Activated CD4-positive, alpha-beta T cell treated with anti-CD3 and anti-CD28 coated beads for 24 hours (primary cell): ENCODE results near the gene LMLN.
"Not testable (repeated sequence)": the region's sequence is repeated elsewhere in the genome, so short reads cannot be mapped to it uniquely, and the experiment has no call there.

Experiments used
- DNase-seq, 2 donors: peaks; one replicate each; pipeline ENCODE4 v3.0.0-alpha.2; 2020; ENCODE audit warnings: low read depth in 2 of 2

The LMLN gene, protein sequence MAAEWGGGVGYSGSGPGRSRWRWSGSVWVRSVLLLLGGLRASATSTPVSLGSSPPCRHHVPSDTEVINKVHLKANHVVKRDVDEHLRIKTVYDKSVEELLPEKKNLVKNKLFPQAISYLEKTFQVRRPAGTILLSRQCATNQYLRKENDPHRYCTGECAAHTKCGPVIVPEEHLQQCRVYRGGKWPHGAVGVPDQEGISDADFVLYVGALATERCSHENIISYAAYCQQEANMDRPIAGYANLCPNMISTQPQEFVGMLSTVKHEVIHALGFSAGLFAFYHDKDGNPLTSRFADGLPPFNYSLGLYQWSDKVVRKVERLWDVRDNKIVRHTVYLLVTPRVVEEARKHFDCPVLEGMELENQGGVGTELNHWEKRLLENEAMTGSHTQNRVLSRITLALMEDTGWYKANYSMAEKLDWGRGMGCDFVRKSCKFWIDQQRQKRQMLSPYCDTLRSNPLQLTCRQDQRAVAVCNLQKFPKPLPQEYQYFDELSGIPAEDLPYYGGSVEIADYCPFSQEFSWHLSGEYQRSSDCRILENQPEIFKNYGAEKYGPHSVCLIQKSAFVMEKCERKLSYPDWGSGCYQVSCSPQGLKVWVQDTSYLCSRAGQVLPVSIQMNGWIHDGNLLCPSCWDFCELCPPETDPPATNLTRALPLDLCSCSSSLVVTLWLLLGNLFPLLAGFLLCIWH

DNA sequence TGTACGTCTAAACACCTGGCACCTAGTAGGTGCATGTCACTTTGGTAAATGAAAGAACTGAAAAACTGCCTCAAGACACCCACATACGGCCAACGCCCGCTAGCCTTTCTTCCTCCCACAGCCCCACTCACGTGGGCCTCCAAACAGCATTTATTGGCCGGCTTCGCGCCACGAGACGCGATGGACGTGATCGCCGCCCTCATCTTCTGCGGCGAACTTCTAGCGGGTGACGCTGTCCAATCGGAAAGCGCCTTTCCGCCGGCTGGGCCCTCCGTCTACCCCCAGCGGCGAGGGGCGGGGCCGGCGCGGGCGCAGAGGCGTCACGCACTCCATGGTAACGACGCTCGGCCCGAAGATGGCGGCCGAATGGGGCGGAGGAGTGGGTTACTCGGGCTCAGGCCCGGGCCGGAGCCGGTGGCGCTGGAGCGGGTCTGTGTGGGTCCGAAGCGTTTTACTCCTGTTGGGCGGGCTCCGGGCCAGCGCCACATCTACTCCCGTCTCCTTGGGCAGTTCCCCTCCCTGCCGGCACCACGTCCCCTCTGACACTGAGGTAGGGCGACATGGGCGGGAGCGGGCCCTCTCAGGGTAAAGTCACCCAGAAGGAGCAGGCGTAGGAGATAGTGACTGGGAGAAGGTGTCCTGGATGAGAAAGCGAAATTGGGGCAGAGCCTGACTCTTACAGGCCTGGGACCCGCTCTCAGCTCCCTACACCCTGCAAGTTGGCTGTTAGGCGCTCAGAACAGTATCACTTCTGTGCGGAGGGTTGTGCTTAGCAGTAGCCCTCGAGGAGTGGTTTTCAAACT lies at the start of gene LMLN:
Gene LMLN, plus strand, starts transcription at position 327 of the 803 bp plus-strand sequence. Its CDS starts 29 bp downstream, at position 356.
- peak; percentile 90 for DNase-seq

DNA sequence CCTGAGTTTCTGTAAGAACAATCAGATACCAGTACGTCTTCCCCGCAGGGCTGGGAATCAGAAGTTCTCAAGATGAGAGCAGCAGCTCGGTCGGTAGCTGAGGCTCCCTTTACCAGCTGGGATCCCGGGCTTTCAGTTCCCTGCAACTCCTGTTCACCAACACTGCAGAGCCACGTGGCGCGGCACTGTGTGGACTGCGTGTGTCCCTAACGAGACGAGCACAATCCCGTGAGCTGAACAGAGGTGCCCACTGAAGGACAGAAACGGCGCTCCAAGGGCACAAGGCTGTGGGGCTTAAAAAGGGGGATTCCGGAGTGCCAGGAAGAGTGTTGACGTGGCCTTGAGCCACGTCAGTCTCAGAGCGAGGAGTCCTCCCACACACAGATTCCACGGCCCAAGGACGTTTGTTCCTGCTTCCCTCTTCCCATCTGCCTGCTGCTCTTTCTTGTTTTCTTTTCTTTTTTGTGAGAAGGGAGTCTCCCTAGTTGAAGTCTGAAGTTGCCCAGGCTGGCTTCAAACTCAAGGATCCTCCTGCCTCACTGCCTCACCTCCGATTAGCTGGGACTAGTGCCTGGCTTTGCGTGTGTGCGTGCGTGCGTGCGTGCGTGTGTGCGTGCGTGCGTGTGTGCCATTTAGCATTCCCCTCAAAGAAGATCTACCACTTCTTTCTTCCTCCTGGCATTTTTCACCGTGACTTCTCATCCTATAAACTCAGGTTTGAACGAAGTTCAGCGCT lies 47.1 kb upstream of the LMLN start:
- DNase-seq = no peak

DNA sequence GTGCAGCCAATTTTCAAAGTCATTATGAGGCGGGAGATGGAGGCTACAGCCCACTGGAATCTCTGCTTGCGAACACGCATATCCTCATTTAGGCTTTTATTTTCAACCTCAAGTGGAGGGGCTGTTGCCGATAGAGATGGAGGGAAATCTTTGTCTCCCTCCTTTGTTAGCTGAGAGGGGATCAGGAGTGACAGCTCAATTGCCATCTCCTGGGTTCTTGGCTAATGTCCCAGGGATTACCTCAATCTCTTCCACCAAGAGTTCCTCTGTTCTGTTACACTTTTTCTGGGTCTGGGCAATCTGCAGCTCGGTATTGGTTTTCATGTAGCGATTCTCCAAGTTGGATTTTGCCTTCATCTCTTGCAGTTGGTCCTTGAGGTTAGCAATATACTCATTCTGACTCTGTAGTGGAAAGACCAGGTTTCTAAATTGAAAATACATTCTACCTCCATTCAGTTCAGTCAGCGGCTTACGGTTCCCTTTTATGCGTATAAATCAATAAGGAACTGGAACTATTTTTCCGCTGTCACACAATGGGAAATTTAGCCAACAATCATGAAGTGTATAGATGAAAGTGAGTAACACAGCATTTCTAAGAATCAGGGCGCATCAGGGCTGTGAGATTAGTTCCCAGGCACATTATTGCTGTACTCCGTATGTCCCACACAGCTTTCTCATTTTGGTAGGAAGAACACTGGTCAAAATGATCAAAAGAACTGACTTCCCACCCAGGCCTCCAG lies 46.2 kb upstream of the LMLN start:
- no peak for DNase-seq

DNA sequence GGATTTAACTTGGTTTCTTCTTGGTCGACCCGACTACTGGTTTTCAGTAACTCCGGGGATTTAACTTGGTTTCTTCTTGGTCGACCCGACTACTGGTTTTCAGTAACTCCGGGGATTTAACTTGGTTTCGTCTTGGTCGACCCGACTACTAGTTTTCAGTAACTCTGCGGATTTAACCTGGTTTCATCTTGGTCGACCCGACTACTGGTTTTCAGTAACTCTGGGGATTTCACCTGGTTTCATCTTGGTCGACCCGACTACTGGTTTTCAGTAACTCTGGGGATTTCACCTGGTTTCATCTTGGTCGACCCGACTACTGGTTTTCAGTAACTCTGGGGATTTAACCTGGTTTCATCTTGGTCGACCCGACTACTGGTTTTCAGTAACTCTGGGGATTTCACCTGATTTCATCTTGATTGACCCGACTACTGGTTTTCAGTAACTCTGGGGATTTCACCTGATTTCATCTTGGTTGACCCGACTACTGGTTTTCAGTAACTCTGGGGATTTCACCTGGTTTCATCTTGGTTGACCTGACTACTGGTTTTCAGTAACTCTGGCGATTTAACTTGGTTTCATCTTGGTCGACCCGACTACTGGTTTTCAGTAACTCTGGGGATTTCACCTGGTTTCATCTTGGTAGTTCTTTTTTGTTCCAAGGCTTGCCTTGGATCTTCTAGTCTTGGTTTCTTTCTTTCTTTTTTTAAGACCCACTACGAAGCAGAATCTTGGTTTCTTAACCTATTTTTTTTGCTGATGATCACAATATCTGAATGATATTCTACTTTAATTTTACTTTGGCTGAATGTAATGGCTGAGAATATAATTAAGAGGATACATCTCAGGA lies 38.4 kb upstream of the LMLN start:
- not testable (repeated sequence) for DNase-seq

DNA sequence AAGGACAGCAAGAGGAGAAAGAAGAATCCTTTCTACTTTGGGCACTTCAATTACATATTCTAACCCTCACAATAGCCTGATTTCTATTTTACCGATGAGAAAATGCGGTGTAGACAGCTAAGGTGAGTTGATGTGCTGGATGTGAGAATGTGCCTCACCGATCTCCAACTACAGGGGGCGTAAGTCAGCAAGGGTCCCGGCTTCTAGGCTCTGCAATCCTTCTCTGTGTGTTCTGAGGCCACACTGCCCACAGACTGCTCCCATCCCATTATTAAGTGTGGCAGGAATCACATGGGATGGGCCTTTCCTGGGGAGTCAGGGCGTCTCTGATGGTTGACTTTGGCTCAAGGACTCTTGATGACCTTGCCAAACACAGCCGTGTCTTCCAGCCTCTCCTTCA lies 33.6 kb upstream of the LMLN start:
- no peak for DNase-seq

DNA sequence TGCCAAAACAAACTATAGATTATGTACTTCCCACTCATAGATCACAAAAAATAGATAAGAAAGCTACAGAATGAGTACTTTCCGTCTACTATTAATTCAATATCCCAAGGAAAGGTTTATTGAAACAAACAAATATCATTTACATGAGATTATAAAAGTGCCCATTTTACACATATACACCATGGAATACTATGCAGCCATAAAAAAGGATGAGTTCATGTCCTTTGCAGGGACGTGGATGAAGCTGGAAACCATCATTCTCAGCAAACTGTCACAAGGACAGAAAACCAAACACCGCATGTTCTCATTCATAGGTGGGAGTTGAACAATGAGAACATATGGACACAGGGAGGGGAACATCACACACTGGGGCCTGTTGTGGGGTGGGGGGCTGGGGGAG lies 32.4 kb upstream of the LMLN start:
- not testable (repeated sequence) for DNase-seq

DNA sequence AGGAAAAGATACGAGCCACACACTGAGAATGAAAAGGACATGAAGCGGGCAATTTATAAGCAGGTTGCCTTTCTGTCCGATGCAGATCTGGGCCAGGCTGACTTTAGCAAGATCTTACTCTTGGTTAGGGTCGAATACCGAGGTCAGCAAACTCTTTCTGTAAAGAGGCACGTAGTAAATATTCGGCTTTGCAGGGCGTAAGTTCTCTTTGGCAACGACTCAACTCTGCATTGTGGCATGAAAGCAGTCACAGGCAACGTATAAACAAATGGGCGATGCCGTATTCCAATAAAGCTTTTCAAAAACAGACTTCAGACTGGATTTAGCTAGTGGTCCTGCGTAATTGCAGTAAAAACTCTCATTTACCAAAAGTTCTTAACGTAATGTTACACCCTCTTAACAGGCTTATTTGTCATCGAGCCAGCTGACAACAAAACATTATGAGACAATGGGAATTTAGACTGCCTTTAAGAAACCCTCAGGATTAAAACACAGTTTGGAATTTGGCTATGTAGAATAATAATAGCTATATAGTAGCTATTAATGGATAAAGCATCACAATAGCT lies 23.1 kb upstream of the LMLN start:
- DNase-seq = no peak

DNA sequence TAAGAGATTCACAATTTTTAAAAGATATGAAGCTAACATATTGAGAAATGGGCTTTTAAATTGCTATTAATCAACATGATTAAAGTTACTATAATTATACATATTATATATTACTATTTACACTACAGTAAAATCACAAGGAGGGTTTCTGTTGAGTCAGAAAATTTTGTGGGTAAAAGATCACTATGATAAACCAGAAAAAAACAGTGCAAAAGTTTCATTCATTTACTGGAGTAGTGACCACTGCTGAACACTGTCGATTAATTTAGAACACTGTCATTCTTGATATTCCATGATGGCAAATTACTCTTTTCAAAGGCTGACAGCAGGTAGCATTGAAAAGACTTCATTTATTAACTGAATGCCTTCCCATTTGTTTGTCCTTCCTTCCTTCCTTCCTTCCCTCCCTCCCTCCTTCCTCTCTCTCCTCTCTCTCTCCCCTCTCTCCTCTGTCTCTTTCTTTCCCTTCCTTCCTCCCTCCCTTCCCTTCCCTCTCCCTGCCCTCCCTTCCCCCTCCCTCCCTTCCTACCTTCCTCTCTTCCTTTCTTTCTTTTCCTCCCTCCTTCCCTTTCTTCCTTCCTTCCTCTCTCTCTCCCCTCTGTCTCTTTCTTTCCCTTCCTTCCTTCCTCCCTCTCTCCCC lies 19.2 kb upstream of the LMLN start:
- DNase-seq = no peak

DNA sequence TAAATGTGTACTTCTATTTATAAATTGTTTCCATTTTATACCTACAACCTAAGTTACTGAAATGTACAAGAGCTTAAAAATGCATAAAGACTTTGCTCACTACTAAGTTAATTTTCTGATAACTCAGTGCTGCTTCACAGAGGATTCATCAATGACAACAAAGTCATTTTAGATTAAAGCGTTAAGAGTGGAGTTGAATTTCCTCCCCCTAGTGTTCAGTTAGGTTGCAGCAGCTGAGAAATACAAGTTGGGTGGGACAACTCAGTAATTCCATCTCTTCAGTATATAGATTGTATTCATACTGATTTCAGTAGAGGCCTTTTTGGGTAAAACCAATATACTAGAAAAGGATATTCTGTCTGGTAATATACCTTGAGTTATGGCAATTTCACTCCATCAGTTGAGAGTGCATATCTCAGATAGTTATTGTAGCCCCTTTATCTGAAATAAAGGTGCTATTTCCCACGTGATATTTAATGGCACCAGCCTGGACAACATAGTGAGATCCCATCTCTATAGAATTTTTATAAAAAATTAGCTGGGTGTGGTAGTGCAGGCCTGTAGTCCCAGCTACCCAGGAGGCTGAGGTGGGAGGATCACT lies 17.0 kb upstream of the LMLN start:
- no peak for DNase-seq

DNA sequence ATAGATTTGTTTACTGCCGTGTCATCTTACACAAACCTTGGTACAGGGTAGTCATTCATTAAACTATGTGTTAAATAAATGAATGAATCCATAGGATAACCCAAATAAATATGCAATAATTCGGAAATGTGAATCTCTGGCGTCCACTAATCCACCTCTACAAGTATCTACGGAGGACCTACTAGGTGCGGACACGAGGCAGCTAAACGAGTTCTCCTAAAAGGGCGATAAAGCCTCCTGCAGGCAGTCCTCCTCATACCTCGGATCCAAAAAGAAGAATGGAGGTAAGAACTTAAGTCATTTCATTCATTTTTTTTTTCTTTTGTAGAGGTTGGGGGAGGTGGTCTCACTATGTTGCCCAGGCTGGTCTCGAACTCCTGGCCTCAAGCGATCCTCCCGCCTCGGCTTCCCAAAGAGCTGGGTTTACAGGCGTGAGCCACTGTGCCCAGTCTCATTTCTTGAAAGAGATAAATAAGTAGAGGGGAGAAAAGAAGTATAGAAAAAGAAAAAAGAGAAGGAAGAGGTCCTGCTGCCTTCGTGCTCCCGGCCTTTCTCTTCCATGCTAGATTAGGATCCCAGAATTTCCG lies 10.7 kb upstream of the LMLN start:
- DNase-seq = no peak

DNA sequence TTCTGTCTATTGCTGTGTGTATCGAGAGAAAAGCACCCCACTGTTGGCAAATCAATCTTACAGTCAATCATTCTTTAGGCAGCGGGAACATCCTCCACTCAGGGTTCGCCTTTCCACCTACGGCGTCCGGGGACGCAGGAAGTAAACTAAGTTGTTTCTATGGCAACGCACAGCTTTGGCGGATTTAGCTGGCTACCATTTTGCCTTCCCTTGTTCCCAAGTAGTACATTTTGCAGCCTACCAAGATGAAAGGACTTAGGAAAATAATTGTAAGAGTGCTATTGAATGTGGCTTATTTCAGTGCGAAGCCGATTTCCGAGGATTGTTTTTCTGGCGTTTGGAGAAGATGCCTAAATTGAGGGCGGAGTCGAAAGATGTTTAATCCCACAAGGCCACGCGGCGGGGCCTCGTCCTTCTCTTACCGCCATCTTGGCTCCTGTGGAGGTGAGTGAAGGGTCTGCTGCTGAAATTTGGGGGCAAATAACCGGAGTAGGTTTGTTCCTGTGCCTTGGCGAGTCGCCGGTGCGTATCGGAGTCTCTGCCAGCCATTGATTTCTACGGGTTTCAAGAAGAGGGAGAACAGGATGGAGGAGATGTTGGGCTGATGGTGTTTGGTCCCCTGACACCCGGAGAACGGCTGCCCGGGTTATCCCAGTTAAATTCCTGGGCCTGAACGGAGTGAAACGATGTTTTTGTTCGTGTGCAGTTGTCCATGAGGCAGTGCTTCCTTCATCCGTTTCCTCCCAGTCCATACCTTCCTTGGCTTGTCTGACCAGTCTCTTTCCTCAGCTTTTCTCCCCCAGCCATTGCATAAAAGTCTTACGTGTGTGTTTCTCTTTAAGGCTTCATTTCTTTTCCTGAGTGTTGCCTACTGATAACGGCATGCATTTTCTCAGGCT lies 10.0 kb upstream of the LMLN start, which contains the start of gene RPL35A:
Gene RPL35A, plus strand, starts transcription at position 413 of the 899 bp plus-strand sequence. CDS start 778 bp downstream, outside the sequence.
- DNase-seq = peak; percentile 70 to 75

DNA sequence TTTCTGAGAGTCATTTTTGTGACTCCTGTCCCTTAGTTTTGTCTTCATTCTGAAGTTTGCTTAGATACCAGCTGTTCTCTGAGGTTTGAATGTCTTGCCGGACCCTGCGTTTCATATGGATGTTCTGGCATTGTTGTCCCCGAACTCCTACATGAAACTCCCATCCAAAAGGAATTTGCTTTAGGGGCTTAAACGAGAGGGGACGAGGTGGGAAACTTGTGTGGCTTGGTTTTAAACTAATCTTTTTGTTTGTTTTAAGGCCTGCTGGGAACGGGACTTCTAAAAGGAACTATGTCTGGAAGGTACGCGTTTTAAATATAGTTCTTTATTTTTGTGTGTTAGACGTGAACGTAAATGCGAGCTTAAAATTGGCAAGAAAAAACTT lies 9.3 kb upstream of the LMLN start:
- no peak for DNase-seq

DNA sequence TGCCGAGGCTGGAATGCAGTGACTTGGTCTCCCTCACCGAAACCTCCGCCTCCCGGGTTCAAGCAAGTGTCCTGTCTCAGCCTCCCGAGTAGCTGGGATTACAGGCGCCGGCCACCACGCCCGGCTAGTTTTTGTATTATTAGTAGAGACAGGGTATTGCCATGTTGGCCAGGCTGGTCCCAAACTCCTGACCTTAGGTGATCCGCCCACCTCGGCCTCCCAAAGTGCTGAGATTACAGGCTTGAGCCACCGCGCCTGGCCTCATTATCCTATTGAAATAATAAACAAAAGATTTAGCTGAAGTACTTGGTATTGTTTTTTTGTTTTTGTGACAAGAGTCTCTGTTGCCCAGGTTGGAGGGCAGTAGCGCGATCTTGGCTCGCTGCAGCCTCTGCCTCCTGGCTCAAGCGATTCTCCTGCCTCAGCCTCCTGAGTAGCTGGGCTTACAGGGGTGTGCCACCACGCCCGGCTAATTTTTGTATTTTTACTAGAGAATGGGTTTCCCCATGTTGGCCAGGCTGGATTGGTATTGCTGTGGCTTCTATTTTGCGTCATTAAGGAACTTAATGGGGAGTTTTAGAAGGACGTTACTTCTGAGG lies 8.5 kb upstream of the LMLN start:
- no peak for DNase-seq

DNA sequence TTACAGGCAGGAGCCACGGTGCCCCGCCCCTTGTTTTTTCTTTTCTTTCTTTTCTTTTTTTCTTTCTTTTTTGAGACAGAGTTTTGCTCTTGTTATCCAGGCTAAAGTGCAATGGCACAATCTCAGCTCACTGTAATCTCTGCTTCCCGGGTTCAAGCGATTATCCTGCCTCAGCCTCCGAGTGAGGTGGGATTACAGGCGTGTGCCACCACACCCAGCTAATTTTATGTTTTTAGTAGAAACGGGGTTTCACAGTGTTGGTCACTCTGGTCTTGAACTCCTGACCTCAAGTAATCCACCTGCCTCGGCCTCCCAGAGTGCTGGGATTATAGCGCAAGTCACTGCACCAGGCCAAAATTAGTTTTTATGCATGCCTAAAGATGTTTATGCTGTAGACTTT lies 7.6 kb upstream of the LMLN start:
- no peak for DNase-seq

DNA sequence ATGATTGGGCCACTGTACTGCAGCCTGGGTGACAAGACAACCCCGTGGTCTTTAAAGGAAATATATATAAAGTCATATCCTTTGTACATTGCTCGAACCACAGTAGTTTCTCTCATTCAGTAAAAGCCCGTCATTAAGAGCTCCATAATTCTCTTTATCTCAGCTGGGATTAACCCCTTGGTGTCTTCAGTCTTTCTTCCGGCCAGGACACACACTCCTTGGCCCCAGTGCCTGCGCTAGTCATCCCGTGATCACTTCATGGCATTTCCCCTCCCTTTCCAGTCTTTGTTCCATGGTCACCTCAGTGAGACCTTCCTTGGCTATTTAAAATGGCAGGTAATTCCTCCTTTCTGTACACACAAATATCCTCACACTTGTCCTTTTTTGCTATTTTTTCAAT lies 6.7 kb upstream of the LMLN start:
- no peak for DNase-seq

DNA sequence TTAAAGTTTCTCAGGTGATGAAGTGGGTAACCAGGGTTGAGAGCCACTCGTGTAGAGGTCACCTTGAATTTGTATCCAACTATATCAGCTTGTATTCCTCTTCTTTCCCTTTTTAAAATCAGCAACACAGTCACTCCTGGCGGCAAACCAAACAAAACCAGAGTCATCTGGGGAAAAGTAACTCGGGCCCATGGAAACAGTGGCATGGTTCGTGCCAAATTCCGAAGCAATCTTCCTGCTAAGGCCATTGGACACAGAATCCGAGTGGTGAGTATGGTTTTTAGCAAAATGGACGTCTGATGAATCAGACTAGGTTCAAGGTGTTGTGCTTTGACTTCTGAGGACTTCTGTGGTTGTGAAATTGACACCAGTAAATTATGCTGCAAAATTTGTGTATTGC lies 6.1 kb upstream of the LMLN start:
- no peak for DNase-seq
